Ecto neural progenitor cell (in vitro differentiated cells): ENCODE data around the gene SELENON.
A peak's percentile ranks its signal among the peaks of the same experiment; 100 is the strongest.

Experiments used
- DNase-seq: peaks from one replicate; pipeline ENCODE4 v3.0.0-alpha.2; 2018; ENCODE audit warnings: low spot score

The SELENON gene

GRCh38 chr1:25770541-25771220 lies 29.3 kb upstream of the SELENON start:
- DNase-seq, result no peak

GRCh38 chr1:25771221-25772114 lies 28.5 kb upstream of the SELENON start:
- peak; percentile 82 for DNase-seq

GRCh38 chr1:25772164-25772563 lies 27.8 kb upstream of the SELENON start:
- no peak for DNase-seq

GRCh38 chr1:25772692-25773245 lies 27.2 kb upstream of the SELENON start:
- DNase-seq, result no peak

GRCh38 chr1:25773441-25774125 lies 26.4 kb upstream of the SELENON start:
- no peak for DNase-seq

GRCh38 chr1:25774206-25774803 lies 25.7 kb upstream of the SELENON start:
- no peak for DNase-seq

- DNase-seq, result no peak
Measured at GRCh38 chr1:25774921-25775771, 24.8 kb upstream of the SELENON start.

- no peak for DNase-seq
Measured at GRCh38 chr1:25779388-25779787, 20.6 kb upstream of the SELENON start.

GRCh38 chr1:25779894-25780293 lies 20.1 kb upstream of the SELENON start:
- DNase-seq, result no peak

GRCh38 chr1:25780318-25781129 lies 19.5 kb upstream of the SELENON start:
- DNase-seq, result no peak

- no peak for DNase-seq
Measured at GRCh38 chr1:25781130-25781433, 18.9 kb upstream of the SELENON start.

GRCh38 chr1:25782608-25783201 lies 17.3 kb upstream of the SELENON start:
- no peak for DNase-seq

- no peak for DNase-seq
Measured at GRCh38 chr1:25784575-25785051, 15.4 kb upstream of the SELENON start.

GRCh38 chr1:25785333-25786067 lies 14.5 kb upstream of the SELENON start:
- DNase-seq, result no peak

GRCh38 chr1:25786887-25787759 lies 12.9 kb upstream of the SELENON start:
- DNase-seq, result no peak

- no peak for DNase-seq
Measured at GRCh38 chr1:25787760-25788166, 12.2 kb upstream of the SELENON start.

GRCh38 chr1:25790472-25790871 lies 9.5 kb upstream of the SELENON start:
- no peak for DNase-seq

- DNase-seq, result no peak
Measured at GRCh38 chr1:25792115-25792514, 7.9 kb upstream of the SELENON start.
